MM.1S (cell line): Measurements from ENCODE around the gene SMURF1.

Source experiments
- DNase-seq: peaks from one replicate; pipeline ENCODE4 v3.0.0-alpha.2; 2015
- H2AFZ ChIP-seq: fragments of 300-600 bp; sonication (generic); 2 replicates; pipeline ENCODE4 v1.6.0; 2016; ENCODE audit warnings: antibody characterized with exemption, low read length
- H3F3A ChIP-seq: fragments of 300-600 bp; sonication (generic); 2 replicates; pipeline ENCODE4 v1.6.1; 2016; ENCODE audit warnings: mild to moderate bottlenecking, antibody characterized with exemption, low read length, moderate library complexity, mixed read lengths; ENCODE audit not compliant: insufficient read depth
- H3K27ac ChIP-seq: fragments of 300-600 bp; sonication (generic); 2 replicates; pipeline ENCODE4 v1.5.1; 2016; ENCODE audit warnings: mild to moderate bottlenecking, low read length
- H3K27me3 ChIP-seq: fragments of 300-600 bp; sonication (generic); replicated peaks from 2 replicates; pipeline ENCODE4 v1.6.0; 2016; ENCODE audit warnings: low read length; ENCODE audit not compliant: insufficient read depth
- H3K36me3 ChIP-seq: fragments of 300-600 bp; sonication (generic); replicated peaks from 2 replicates; pipeline ENCODE4 v1.6.1; 2016; ENCODE audit warnings: mild to moderate bottlenecking, low read length, mixed read lengths; ENCODE audit not compliant: insufficient read depth
- H3K4me1 ChIP-seq: fragments of 300-600 bp; sonication (generic); 2 replicates; pipeline ENCODE4 v1.6.1; 2016; ENCODE audit warnings: low read length, mixed read lengths
- H3K4me2 ChIP-seq: fragments of 300-600 bp; sonication (generic); 2 replicates; pipeline ENCODE4 v1.6.0; 2016; ENCODE audit warnings: low read depth, low read length
- H3K4me3 ChIP-seq: fragments of 300-600 bp; sonication (generic); 2 replicates; pipeline ENCODE4 v1.5.1; 2016; ENCODE audit warnings: low read length, mixed read lengths
- H3K79me2 ChIP-seq: fragments of 300-600 bp; sonication (generic); 2 replicates; pipeline ENCODE4 v1.6.1; 2016; ENCODE audit warnings: mixed run types, low read length, mixed read lengths
- H3K9ac ChIP-seq: fragments of 300-600 bp; sonication (generic); 2 replicates; pipeline ENCODE4 v1.6.1; 2016; ENCODE audit warnings: low read length, mixed read lengths
- H3K9me2 ChIP-seq: fragments of 300-600 bp; sonication (generic); replicated peaks from 2 replicates; pipeline ENCODE4 v1.6.1; 2016; ENCODE audit warnings: mild to moderate bottlenecking, low read length, mixed read lengths; ENCODE audit not compliant: insufficient read depth
- H3K9me3 ChIP-seq: fragments of 300-600 bp; sonication (generic); replicated peaks from 2 replicates; pipeline ENCODE4 v1.6.1; 2016; ENCODE audit warnings: mild to moderate bottlenecking, low read length, mixed read lengths; ENCODE audit not compliant: insufficient read depth
- H4K20me1 ChIP-seq: fragments of 300-600 bp; sonication (generic); 2 replicates; pipeline ENCODE4 v1.6.1; 2016; ENCODE audit warnings: mild to moderate bottlenecking, low read length, moderate library complexity, mixed read lengths; ENCODE audit not compliant: insufficient read depth
- CTCF ChIP-seq: fragments of 300-600 bp; sonication (generic); IDR thresholded peaks from 2 replicates; pipeline ENCODE4 v1.5.1; 2016; ENCODE audit warnings: antibody characterized with exemption, low read length, mixed read lengths
- EZH2 ChIP-seq: fragments of 300-600 bp; sonication (generic); optimal IDR thresholded peaks from 2 replicates; pipeline ENCODE3; 2017; ENCODE audit warnings: low read depth, mild to moderate bottlenecking, antibody characterized with exemption, low read length, mixed read lengths
- EZH2phosphoT487 ChIP-seq: fragments of 300-600 bp; sonication (generic); IDR thresholded peaks from 2 replicates; pipeline ENCODE4 v1.6.1; 2018; ENCODE audit warnings: antibody characterized with exemption, low read length

The SMURF1 gene

GRCh38 chr7:99129001-99129400, 14.9 kb downstream of the SMURF1 start:
- H2AFZ ChIP-seq = no peak overlapping the region
- no peak for DNase-seq
- H3K9me3 ChIP-seq = no peaks in the 10 kb centered on the region
- no peaks in the 10 kb centered on the region for H3K9me2 ChIP-seq
- peaks cover 3% of the 10 kb centered on the region; the same call in 1 of the 2 replicates for H4K20me1 ChIP-seq
- H3K4me2 ChIP-seq = no peak overlapping the region
- no peak overlapping the region for H3K27ac ChIP-seq
- peaks cover 90% of the 10 kb centered on the region for H3K79me2 ChIP-seq
- no peak overlapping the region for H3K4me3 ChIP-seq
- no peaks in the 10 kb centered on the region for H3K36me3 ChIP-seq
- no peaks in the 10 kb centered on the region for H3K4me1 ChIP-seq
- no peaks in the 10 kb centered on the region for H3F3A ChIP-seq
- no peak overlapping the region for H3K9ac ChIP-seq
- no peaks in the 10 kb centered on the region for H3K27me3 ChIP-seq
- TF ChIP-seq EZH2phosphoT487 (no peak), CTCF (no peak), EZH2 (no peak)

- DNase-seq = no peak
- no peaks in the 10 kb centered on the region for H3K9me3 ChIP-seq
- H2AFZ ChIP-seq = no peak overlapping the region
- no peak overlapping the region for H3K9ac ChIP-seq
- TF ChIP-seq EZH2phosphoT487 (no peak), EZH2 (no peak), CTCF (no peak)
- H3K36me3 ChIP-seq = no peaks in the 10 kb centered on the region
- no peak overlapping the region for H3K4me3 ChIP-seq
- no peaks in the 10 kb centered on the region for H3K27me3 ChIP-seq
- H3K79me2 ChIP-seq = peaks cover 91% of the 10 kb centered on the region
- H3K27ac ChIP-seq = no peak overlapping the region
- H3F3A ChIP-seq = no peaks in the 10 kb centered on the region
- peaks cover 3% of the 10 kb centered on the region; the same call in 1 of the 2 replicates for H4K20me1 ChIP-seq
- H3K4me1 ChIP-seq = no peaks in the 10 kb centered on the region
- H3K4me2 ChIP-seq = no peak overlapping the region
- H3K9me2 ChIP-seq = no peaks in the 10 kb centered on the region
These were observed 15.6 kb downstream of the SMURF1 start for GRCh38 chr7:99128076-99128950.

GRCh38 chr7:99127636-99128035, 16.3 kb downstream of the SMURF1 start:
- H3K27ac ChIP-seq = no peak overlapping the region
- H3K4me3 ChIP-seq = no peak overlapping the region
- H4K20me1 ChIP-seq = peaks cover 3% of the 10 kb centered on the region; the same call in 1 of the 2 replicates
- TF ChIP-seq EZH2 = no peak
- TF ChIP-seq EZH2phosphoT487 = no peak
- TF ChIP-seq CTCF = no peak
- H3K4me1 ChIP-seq = no peaks in the 10 kb centered on the region
- DNase-seq = no peak
- H3K79me2 ChIP-seq = peaks cover 91% of the 10 kb centered on the region
- H3K9ac ChIP-seq = no peak overlapping the region
- H3K36me3 ChIP-seq = no peaks in the 10 kb centered on the region
- H3K27me3 ChIP-seq = no peaks in the 10 kb centered on the region
- no peaks in the 10 kb centered on the region for H3K9me2 ChIP-seq
- no peaks in the 10 kb centered on the region for H3K9me3 ChIP-seq
- H3K4me2 ChIP-seq = no peak overlapping the region
- no peak overlapping the region for H2AFZ ChIP-seq
- H3F3A ChIP-seq = no peaks in the 10 kb centered on the region
